Measurements from ENCODE around the gene HRH4.

Gene HRH4

GRCh38 chr18:24460388-24460787 lies at the start of gene HRH4:
Gene HRH4 (plus strand): TSS chr18:24460637. CDS start chr18:24460729, 92 bp downstream.
- FAIRE-seq = no peak

GRCh38 chr18:24413148-24413547 lies 47.3 kb upstream of the HRH4 start:
- FAIRE-seq = no peak

- FAIRE-seq = no peak
Observed at GRCh38 chr18:24414349-24415003, 46.0 kb upstream of the HRH4 start.

- FAIRE-seq = no peak
Observed at GRCh38 chr18:24417480-24417879, 43.0 kb upstream of the HRH4 start.

GRCh38 chr18:24420551-24420950 lies 39.9 kb upstream of the HRH4 start:
- no peak for FAIRE-seq

- no peak for FAIRE-seq
Observed at GRCh38 chr18:24421831-24422230, 38.6 kb upstream of the HRH4 start.

GRCh38 chr18:24426073-24426397 lies 34.4 kb upstream of the HRH4 start:
- FAIRE-seq = no peak

GRCh38 chr18:24426398-24427294 lies 33.8 kb upstream of the HRH4 start, which contains the start of gene IMPACT:
Gene IMPACT (plus strand): TSS chr18:24426670. CDS start chr18:24426757, 87 bp downstream.
- no peak for FAIRE-seq

GRCh38 chr18:24427484-24427883 lies 33.0 kb upstream of the HRH4 start:
- peak; percentile 60 for FAIRE-seq

- FAIRE-seq = peak; percentile 74
Observed at GRCh38 chr18:24428709-24429108, 31.7 kb upstream of the HRH4 start.

GRCh38 chr18:24429188-24429587 lies 31.2 kb upstream of the HRH4 start:
- no peak for FAIRE-seq

- FAIRE-seq = no peak
Observed at GRCh38 chr18:24432618-24433017, 27.8 kb upstream of the HRH4 start.

- no peak for FAIRE-seq
Observed at GRCh38 chr18:24436939-24437338, 23.5 kb upstream of the HRH4 start.

- no peak for FAIRE-seq
Observed at GRCh38 chr18:24443870-24444269, 16.6 kb upstream of the HRH4 start.

GRCh38 chr18:24446453-24446852 lies 14.0 kb upstream of the HRH4 start:
- FAIRE-seq = no peak

GRCh38 chr18:24446953-24447538 lies 13.4 kb upstream of the HRH4 start:
- FAIRE-seq = peak; percentile 88

GRCh38 chr18:24447961-24448360 lies 12.5 kb upstream of the HRH4 start:
- no peak for FAIRE-seq

- no peak for FAIRE-seq
Observed at GRCh38 chr18:24456549-24456948, 3.9 kb upstream of the HRH4 start.

- FAIRE-seq = no peak
Observed at GRCh38 chr18:24459772-24460171, 665 bp upstream of the HRH4 start.

- FAIRE-seq = no peak
Observed at GRCh38 chr18:24461996-24462395, 1.6 kb downstream of the HRH4 start.

- no peak for FAIRE-seq
Observed at GRCh38 chr18:24462838-24463775, 2.7 kb downstream of the HRH4 start.

- no peak for FAIRE-seq
Observed at GRCh38 chr18:24465486-24465885, 5.0 kb downstream of the HRH4 start.

- no peak for FAIRE-seq
Observed at GRCh38 chr18:24466771-24467170, 6.3 kb downstream of the HRH4 start.
